HG03280 (cell line): ENCODE measurements around the gene WIPF2.
A peak's percentile ranks its signal among the peaks of the same experiment; 100 is the strongest.

Experiments used
- ATAC-seq: cut with Tn5 transposase; IDR thresholded peaks from one replicate; pipeline ENCODE4 v1.9.1; 2021; ENCODE audit warnings: mild to moderate bottlenecking, moderate library complexity; ENCODE audit not compliant: unreplicated experiment

Gene WIPF2

DNA sequence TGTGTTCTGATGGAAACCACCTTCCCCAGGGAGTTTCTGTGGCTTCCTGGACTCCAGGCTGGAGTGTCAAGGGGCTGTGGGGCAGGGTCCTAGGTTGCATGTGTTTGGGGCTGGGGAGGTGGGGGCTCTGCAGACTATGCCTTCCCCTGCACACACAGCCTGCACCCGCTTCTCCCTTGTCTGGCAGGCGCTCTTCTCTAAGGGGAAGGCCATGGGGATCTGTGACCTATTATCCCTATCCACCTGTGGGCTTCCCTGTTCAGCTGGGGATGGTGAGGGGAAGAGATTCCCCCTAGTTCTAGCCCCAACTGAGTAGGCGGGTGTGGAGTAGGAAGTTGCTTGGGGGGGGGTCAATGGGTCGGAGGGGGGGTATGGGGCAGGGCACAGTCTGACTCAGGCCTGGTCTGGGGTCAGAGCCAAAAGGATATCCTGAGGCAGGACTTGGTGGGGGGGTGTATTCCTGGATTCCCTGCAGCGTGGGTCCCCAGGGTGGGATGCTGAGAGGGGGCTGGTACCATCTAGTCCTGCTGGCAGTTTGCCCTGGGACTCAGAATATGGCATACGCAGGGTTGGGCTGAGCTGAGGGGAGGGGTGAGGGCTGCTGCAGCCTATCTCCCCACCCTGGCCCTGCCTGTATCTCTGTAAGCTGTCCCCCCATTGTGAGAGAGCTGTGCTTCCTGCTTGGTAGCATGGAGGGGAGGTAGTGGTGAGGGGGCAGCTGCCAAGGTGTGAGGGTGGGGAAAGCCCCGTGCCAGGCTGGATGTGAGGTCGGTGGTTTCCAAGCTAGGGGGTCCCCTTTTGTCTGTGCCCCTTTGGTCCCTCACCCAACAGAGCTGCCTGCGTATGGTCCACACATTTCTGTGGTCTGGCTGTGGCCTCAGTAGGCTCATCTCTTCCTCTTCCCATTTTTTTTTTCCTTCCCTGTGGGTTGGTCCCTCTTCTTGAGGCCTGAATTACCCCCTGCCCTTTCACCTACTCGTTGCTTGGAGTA is 104.6 kb downstream of the WIPF2 start:
- peak; percentile 0 for ATAC-seq

DNA sequence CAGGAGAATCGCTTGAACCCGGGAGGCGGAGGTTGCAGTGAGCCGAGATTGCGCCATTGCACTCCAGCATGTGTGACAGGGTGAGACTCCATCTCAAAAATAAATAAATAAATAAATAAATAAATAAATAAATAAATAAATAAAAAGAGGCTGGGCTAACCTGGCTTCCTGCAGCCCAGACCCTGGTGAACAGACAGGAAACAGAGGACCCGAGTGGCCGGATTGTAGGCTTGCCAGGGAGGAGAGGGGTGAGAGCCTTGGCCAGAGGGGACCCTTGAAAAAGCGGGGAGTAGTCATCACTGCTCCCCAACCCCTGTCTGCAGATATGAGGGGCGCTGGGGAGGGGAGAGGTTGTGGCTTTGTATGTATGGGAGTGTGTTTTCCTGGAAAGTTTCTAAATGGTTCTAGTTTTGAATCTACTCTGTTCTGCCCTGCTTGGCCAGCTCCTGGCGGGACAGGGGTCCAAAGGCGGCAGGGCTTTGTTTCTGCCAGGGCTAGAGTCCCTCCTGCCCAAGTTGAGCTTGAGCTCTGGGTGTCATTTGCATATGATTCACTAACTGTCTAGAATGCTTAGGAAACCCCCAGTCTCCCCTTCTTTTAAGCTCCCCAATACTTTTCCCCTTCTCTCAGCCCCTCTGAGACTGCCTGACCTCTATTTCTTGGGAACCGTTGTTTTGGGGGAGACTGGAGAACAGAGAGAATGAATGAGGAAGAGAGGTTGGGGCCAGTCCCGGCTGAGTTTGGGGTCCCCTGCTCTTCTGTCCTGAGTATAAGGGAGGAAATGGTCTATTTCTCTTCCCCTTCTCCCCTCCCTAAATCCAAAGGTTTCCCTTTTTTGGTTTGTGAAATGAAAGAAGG is 106.3 kb downstream of the WIPF2 start:
- ATAC-seq: no peak

DNA sequence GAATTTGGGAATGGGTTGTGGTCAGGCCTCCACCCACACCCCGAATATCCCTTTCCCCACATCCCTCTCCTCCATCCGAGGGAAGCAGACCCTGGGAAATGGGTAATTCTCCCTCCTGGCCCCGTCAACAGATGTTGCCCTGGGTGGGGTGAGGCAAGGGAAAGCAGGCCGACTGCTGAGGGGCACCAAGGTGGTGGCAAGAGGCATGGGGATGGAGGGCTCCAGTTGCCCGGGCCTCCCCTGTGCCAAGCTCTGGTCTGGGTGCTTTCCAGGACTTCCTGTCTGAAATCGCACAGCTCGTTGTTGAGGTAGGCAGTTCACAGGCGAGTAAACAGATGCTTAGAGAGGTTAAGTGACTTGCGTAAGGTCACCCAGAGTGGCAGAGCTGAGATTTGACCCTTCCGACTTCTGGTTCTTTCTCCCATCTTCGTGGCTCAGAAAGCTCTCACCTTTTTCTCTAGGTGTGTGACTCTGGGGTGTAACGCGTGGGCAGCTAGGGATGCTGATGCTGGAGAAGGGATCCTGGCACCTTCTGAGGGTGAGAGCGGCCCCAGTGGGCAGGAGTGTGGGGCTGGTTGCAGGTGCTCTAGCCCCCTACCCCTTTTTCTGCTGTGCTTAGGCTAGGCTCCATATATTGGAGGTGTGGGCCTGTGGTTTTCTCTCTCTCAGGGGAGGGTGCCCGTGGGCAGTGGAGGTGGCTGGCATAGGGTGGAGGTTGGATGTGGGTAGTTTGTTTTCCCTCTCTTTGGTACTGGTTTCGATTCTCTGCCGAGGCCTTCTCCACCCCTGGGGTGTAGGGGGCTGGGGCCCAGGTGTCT is 107.1 kb downstream of the WIPF2 start:
- ATAC-seq: no peak

DNA sequence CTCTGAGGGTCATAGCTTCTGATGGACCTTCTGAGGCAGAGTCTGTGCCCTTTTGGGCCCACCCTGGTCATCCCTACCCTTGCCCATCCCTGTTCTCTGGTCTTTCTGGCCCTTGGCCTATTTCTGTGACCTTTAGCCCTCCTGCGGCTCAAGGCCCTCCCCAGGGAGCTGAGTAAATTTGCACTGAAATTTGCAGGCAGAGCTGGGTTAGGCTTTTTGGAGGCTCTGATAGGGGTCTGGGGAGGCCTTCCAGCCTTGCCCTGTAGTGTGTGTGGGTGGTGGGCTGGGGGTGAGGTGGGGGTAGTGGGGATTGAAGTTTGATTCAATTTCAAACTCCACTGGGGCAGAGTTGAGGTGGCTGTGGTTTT is 107.7 kb downstream of the WIPF2 start:
- no peak for ATAC-seq

DNA sequence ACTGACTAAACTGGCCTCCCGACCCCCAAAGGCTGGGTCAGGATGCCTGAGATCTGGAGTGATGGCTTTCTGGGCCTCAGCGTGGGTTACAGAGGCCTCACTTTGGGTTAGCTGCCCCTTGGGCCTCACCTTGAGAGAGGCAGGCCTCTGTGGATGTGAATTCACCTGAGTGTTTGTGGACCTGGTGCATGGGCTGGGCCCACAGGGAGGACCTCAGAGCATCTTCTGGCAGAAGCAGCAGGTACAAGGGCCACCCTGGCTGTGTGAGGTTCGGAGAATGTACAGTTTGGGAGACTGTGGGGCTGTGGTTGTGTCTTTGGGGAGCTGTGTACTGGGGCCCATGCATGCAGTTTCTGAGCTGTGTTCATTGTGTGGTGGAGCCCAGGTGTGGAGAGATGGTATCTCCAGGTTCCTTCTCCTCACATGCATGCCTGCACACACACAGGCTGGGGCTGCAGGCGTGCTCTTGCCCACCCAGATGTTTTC is 108.2 kb downstream of the WIPF2 start:
- no peak for ATAC-seq

DNA sequence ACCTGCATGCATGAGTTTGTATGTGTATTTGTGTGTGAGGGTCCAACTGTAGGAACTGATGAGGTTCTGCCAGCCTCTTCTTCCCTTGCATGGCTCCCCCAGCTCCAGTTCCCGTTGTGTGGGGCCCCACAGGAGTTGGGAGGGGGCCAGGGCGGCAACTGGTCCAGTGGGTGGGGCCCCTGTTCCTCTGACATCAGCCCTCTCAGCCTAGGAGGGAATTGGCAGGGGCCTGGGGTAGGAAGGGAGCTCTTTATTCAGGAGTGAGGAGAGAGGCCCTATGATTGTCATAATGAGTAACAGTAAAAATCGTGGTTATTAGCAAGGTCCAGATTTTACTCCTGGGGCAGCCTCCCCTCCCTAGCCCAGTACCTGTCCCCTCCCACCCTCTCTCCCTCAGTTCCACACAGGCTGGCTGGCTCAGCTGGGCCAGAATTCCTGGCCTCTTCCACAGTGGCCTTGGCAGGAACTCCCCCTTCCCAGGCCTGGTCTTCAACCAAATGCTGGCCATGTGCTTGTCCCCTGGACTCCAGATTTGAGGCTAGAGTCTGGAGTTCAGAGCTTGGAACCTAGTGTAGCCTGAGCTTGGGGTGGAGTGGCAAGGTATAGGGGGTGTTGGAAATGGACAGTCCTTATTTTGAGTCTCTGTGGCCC is 108.8 kb downstream of the WIPF2 start:
- no peak for ATAC-seq

DNA sequence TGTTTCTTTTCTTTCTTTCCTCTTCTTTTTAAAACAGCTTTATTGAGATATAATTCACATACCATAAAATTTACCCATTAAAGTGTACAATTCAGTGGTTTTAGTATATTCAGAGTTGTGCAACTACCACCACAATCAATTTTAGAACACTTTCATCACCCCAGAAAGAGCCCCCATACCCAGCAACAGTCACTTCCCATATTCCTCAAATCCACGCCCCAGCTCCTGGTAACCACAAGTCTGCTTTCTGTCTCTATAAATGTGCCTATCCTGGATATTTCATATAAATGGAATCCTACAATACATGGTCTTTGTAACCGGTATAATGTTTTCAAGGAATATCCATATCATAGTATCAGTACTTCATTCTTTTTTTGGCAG is 109.3 kb downstream of the WIPF2 start:
- ATAC-seq: no peak

DNA sequence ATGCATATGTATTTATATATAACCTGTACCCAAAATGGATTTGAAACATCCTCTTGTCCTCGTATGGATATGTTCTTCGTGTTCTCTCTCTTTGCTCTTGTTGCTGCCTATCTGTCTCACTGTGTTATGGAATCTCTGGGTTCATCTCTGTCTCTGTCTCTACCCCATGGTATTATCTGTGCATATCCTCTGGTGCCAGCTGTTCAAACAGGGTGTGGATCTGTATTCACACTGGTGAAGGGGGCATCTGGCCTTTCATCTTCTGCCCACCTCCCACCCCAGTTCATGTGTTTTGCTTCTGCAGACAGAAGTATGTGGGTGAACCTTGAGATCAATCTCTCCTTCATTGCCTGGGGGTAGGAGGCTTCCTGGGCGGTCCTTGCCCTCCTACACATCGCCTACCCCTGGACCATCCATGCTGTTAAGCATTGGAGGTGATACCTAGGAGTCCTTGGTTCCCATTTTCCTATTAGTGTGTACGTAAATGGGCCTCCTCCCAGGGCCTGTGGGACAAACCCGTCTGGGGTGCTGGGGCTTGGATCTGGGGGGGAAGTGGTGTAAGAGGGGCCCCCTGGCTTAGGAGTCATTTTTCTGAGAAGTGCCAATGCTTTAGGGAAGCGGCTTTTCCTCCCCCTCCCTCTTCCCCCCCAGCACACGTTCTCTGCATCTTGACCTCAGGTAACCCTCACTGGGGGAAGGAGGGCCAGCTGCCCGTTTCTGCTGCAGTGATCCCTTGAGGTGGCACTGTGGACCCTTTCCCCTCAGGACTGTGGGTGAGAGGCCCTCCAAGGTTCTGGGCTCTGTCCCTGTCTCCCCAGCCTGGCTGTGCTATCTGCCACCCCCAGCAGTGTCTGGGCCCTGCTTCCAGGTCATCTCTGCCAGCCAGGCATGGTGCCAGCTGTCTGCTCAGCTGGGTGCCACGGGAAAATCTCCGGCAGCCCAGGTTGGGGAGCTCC is 111.0 kb downstream of the WIPF2 start:
- ATAC-seq: no peak

DNA sequence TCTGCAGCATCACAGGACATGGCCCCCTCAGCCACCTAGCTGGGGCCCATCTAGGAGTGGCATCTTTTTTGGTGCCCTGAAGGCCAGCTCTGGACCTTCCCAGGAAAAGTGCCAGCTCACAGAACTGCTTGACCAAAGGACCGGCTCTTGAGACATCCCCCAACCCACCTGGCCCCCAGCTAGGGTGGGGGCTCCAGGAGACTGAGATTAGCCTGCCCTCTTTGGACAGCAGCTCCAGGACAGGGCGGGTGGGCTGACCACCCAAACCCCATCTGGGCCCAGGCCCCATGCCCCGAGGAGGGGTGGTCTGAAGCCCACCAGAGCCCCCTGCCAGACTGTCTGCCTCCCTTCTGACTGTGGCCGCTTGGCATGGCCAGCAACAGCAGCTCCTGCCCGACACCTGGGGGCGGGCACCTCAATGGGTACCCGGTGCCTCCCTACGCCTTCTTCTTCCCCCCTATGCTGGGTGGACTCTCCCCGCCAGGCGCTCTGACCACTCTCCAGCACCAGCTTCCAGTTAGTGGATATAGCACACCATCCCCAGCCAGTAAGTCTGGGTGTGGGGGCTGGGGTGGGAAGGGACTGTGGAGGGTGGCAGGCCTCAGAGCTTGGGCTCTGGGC is 111.9 kb downstream of the WIPF2 start:
- ATAC-seq: no peak

DNA sequence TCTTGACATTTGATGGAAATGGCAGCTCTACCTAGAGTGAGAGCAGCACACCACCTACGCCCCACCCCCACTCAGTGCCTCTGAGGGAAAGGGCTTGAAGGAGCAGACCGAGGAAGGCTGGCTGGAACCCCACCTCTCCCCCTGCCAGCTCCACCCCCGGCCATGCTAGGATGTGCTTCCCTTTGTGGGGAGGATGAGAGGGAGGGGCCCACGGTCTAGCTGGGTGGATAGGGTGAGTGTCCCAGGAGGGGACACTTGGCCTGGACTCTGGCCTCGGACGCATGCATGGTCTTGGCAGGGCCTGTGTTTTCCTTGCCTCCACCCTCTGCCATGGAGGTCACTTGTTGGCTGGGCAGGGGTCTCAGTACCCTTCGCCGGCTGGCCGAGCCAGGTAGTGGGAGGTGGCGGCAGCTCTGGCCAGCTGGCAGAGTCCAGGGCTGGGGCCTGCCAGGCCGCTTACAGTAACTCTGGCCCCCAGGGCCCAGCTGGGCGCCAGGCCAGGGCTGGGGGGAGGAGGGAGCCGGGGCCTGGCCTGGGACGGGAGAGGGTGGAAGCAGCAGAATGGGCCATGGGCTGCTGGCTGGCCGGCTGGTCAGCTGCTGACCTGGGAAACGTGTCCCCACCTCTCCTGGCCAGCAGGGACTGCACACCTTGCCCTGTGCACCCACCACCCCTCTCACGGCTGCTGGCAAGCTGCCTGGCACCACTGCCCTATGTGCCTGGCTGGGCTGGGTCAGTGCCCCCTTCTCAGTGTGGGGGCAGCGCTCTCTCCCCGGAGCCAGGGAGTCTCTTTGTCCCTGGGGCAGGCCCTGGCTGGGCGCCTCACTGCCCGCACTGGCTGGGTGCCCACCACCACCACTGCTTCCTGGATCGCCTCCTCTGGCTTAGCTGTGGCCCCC is 112.9 kb downstream of the WIPF2 start:
- no peak for ATAC-seq
